ENCODE measurements around the gene ZNF774. TPM values are rescaled to one million over a fixed set of nuclear protein-coding genes. Genes with fewer than 3 reads are reported as not detected.

Gene ZNF774
- total RNA-seq, 6 experiments from 2014 or later = 1.3 to 2.3 (median 2.1) TPM

- Mint-ChIP-seq H3K4me1 (ENCODE audit: low read depth) (peaks cover 76% of the 10 kb centered on the region), H3K9me3 (no peaks in the 10 kb centered on the region), H3K27ac (peak overlapping the region; percentile 95), H3K36me3 (ENCODE audit: low read depth) (peaks cover 13% of the 10 kb centered on the region), H3K27me3 (ENCODE audit: insufficient read depth) (peaks cover under 1% of the 10 kb centered on the region), H3K4me3 (peak overlapping the region; percentile 73)
- peak; percentile 97 for DNase-seq
- TF ChIP-seq CTCF (IDR thresholded peaks at IDR 0.05) = no peak
These were observed 48.8 kb downstream of the ZNF774 start for GRCh38 chr15:90400759-90401314.

GRCh38 chr15:90401495-90401894 lies 49.4 kb downstream of the ZNF774 start:
- peak overlapping the region; percentile 73 for H3K4me3 Mint-ChIP-seq
- no peaks in the 10 kb centered on the region for H3K9me3 Mint-ChIP-seq

GRCh38 chr15:90402223-90402622 lies 50.1 kb downstream of the ZNF774 start:
- peak; percentile 75 for DNase-seq
- H3K4me3 Mint-ChIP-seq = peak overlapping the region; percentile 73
- H3K27ac Mint-ChIP-seq = peak overlapping the region; percentile 95
- peaks cover 17% of the 10 kb centered on the region for H3K36me3 Mint-ChIP-seq (ENCODE audit: low read depth)
- no peak for TF ChIP-seq CTCF (IDR thresholded peaks at IDR 0.05)
- H3K27me3 Mint-ChIP-seq (ENCODE audit: insufficient read depth) = peaks cover 3% of the 10 kb centered on the region
- peaks cover 84% of the 10 kb centered on the region for H3K4me1 Mint-ChIP-seq (ENCODE audit: low read depth)
- H3K9me3 Mint-ChIP-seq = no peaks in the 10 kb centered on the region

More at GRCh38 chr15:90401495-90401894, 49.4 kb downstream of the ZNF774 start:
- Mint-ChIP-seq H3K36me3 (ENCODE audit: low read depth) (peaks cover 12% of the 10 kb centered on the region), H3K4me1 (ENCODE audit: low read depth) (peaks cover 77% of the 10 kb centered on the region), H3K27ac (peak overlapping the region; percentile 95), H3K27me3 (ENCODE audit: insufficient read depth) (peaks cover 3% of the 10 kb centered on the region)
- TF ChIP-seq CTCF (IDR thresholded peaks at IDR 0.05) = no peak
- no peak for DNase-seq

- peak overlapping the region; percentile 95 for H3K27ac Mint-ChIP-seq
- no peaks in the 10 kb centered on the region for H3K9me3 Mint-ChIP-seq
- TF ChIP-seq CTCF (IDR thresholded peaks at IDR 0.05) = no peak
- H3K36me3 Mint-ChIP-seq (ENCODE audit: low read depth) = peaks cover 17% of the 10 kb centered on the region
- no peak for DNase-seq
- H3K27me3 Mint-ChIP-seq (ENCODE audit: insufficient read depth) = peaks cover 3% of the 10 kb centered on the region
- H3K4me3 Mint-ChIP-seq = peak overlapping the region; percentile 73
- H3K4me1 Mint-ChIP-seq (ENCODE audit: low read depth) = peaks cover 90% of the 10 kb centered on the region
These were observed 50.7 kb downstream of the ZNF774 start for GRCh38 chr15:90402767-90403166.

GRCh38 chr15:90405055-90405607 lies 53.0 kb downstream of the ZNF774 start:
- DNase-seq = no peak
- Mint-ChIP-seq H3K36me3 (ENCODE audit: low read depth) (peaks cover 37% of the 10 kb centered on the region), H3K4me3 (no peak overlapping the region), H3K4me1 (ENCODE audit: low read depth) (peaks cover 89% of the 10 kb centered on the region), H3K27me3 (ENCODE audit: insufficient read depth) (peaks cover 3% of the 10 kb centered on the region), H3K27ac (peak overlapping the region; percentile 28), H3K9me3 (no peaks in the 10 kb centered on the region)
- TF ChIP-seq CTCF (IDR thresholded peaks at IDR 0.05) = no peak
